Activated CD8-positive, alpha-beta memory T cell treated with anti-CD3 and anti-CD28 coated beads for 36 hours (primary cell): Measurements from ENCODE around the gene TFCP2. TPM values are rescaled to one million over a fixed set of nuclear protein-coding genes. Genes with fewer than 3 reads are reported as not detected.

Experiments
- CTCF ChIA-PET: fragments of 350-600 bp; sonication (Branson Sonifier 250); formaldehyde crosslinking; loops from one replicate; lab custom pipeline; 2021; ENCODE audit warnings: antibody characterized with exemption; lab: Charles Lee
- POLR2A ChIA-PET: fragments of 350-600 bp; sonication (Branson Sonifier 250); formaldehyde crosslinking; loops from one replicate; lab custom pipeline; 2021; ENCODE audit warnings: antibody characterized with exemption; lab: Charles Lee
- total RNA-seq, 2 experiments: library from RNA; stranded (reverse); gene quantifications; one replicate each; pipeline ENCODE4 v1.2.3, GENCODE V29; 2021

Gene TFCP2
- total RNA-seq, 2 experiments from 2014 or later: 37.4 to 39.5 TPM

GRCh38 chr12:51174501-51174900 lies 1.6 kb upstream of the TFCP2 start:
- ChIA-PET CTCF (no interaction called here), POLR2A (no interaction called here)

DNA sequence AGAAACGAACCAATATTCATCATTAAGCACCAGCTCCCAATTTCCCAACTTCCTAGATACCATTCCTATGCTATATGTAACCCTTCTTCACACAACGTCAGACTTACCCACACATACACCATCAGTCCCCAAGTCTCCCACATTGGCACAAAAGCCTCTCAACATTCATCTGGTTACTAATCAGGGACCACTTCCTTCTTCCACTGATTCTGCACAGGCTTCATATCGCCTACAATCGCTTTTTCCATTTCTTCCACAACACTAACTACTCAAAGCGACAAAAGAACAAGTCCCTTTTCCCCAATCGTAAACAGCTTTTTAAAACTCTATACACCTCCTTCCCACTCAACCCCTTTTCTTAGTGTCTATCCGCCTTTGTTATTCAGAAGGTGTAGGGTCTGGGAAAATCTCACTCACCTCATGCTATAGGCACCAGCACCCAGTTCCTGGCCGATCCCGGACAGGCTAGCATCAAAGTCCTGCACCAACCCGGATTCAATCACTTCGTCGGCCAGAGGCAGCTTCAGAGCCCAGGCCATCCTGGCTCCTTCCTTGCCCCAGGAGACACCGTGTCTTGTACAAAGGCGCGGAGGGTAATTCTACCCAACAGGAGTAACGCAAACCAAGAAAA lies 936 bp downstream of the TFCP2 start:
- ChIA-PET POLR2A (interaction anchor here (0.7 to 2.5 kb wide), 2 partner anchors 47 to 103 kb away, joined by 3 to 8 read pairs; no protein-coding TSS in a partner anchor), CTCF (no interaction called here)

DNA sequence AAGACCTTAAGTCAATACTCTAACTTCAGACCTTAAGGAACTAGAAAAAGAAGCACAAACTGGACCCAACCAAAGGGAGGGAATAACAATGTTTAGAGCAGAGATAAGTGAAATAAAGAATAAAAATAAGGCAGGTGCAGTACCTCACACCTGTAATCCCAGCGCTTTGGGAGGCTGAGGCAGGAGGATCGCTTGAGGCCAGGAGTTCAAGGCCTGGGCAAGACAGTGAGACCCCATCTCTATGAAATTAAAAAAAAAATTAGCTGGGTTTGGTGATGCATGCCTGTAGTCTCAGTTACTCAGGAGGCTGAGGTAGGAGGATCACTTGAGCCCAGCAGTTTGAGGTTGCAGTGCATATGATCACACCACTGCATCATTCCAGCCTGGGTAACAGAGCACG lies 9.1 kb downstream of the TFCP2 start:
- ChIA-PET POLR2A (no interaction called here), CTCF (no interaction called here)

DNA sequence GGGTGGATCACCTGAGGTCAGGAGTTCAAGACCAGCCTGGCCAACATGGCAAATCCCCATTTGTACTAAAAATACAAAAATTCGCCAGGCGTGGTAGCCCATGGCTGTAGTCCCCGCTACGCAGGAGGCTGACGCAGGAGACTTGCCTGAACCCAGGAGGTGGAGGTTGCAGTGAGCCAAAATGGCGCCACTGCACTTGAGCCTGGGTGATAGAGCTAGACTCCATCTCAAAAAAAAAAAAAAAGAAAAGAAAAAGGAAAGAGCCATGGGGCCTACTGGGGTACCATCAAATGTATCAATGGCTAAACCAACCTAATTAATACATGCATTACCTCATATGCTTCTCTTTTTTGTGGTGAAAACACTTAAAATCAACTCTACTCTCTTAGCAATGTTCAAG lies 10.7 kb downstream of the TFCP2 start:
- CTCF ChIA-PET: no interaction called here
- POLR2A ChIA-PET: no interaction called here

- CTCF ChIA-PET: no interaction called here
- POLR2A ChIA-PET: no interaction called here
Observed at GRCh38 chr12:51160814-51161459, 12.0 kb downstream of the TFCP2 start.

DNA sequence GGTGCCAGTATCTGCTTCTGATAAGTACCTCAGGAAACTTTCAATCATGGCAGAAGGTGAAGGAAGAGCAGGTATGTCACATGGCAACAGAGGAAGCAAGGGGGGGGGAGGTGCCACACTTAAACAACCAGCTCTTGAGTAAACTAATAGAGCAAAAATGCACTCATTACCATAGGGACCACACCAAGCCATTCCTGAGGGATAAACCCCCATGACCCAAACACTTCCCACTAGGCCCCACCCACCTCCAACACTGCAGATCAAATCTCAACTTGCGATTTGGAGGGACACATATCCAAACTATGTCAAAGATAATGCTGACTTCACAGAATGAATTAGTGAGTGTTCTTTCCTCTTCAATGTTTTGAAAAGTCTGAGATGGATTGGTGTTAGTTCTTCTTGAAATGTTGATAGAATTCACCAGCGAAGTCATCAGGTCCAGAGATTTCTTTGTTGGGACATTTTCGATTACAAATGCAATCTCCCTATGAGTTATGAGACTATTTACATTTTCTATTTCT lies 16.6 kb downstream of the TFCP2 start:
- ChIA-PET CTCF (no interaction called here), POLR2A (no interaction called here)

- ChIA-PET CTCF (no interaction called here), POLR2A (interaction anchor here (0.5 kb wide), 1 partner anchor 103 kb away, joined by 5 read pairs; no protein-coding TSS in a partner anchor)
Observed at GRCh38 chr12:51152953-51153352, 20.0 kb downstream of the TFCP2 start.

DNA sequence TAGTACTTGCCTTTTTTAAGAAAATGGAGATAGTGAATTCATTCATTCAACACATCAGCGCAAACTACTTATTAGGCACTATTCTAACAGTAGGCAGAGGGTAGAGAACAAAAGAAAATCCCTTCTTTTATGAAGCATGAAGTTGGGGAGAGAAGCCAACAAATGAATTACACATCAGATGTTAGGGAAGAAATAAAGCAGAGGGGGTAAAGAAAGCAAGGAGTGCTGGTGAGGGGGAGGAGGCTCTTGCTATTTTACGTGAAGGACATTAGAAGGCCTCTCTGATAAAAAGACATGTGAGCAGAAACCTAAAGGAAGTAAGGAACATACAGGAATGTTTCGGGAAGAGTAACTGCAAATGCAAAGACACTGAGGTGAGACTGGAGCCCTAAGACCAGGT lies 22.2 kb downstream of the TFCP2 start:
- ChIA-PET CTCF (no interaction called here), POLR2A (no interaction called here)

DNA sequence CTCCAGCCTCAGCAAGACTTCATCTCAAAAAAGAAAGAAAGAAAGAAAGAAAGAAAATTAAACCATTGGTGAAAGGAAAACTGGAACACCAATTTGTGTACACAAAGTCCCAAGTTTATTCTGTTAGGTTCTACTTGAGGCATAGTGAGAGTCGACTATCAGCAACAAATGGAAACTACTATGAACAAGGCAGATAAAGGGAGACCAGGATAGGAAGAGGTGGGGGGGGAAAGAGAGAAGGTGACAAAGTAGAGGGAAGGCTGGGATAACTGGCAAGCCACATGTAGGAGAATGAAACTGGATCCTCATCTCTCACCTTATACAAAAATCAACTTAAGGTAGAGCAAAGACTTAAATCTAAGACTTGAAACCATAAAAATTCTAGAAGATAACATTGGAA lies 25.6 kb downstream of the TFCP2 start:
- ChIA-PET POLR2A (no interaction called here), CTCF (no interaction called here)

DNA sequence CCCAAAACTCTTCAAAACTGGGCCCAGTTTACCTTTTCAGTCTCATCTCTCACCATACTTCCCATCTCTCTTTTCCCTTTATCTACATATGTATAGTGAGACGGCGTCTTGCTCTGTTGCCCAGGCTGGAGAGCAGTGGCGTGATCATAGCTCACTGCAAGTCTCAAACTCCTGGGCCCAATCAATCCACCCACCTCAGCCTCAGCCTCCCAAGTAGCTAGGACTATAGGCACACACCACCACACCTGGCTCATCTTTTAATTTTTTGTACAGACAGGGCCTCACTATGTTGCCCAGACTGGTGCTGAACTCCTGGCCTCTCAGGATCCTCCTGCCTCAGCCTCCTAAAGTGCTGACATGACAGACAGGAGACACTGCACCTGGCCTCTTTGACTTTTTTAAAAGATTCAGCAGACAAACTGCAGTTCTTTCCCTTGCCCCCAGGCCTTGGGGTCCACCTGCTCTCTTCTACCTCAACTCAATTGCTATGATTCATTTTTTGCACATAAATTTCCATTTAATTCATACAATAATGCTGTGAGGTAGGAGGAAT lies 33.6 kb downstream of the TFCP2 start:
- POLR2A ChIA-PET: no interaction called here
- CTCF ChIA-PET: no interaction called here

- POLR2A ChIA-PET: no interaction called here
- CTCF ChIA-PET: no interaction called here
Observed at GRCh38 chr12:51132693-51133092, 40.2 kb downstream of the TFCP2 start.

GRCh38 chr12:51131745-51132521 lies 41.0 kb downstream of the TFCP2 start:
- CTCF ChIA-PET: interaction anchor here (0.8 kb wide), 1 partner anchor 257 kb away, joined by 3 read pairs; no protein-coding TSS in a partner anchor
- POLR2A ChIA-PET: no interaction called here

DNA sequence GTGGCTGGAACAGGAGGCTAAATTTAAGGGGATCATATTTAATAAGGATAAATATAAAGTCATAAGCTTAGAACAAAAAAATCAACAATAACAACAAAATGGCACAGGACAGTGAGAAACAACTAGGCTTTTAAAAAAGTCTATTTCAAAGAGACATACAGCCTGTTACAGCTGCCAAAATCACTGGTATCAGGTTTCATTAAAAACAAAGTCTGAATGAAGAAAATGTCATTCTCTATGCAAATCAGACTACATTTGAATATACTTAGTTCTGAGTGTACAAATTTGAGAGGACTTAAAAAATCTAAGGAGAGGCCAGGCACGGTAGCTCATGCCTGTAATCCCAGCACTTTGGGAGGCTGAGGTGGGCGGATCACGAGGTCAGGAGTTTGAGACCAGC lies 44.0 kb downstream of the TFCP2 start:
- CTCF ChIA-PET: interaction anchor here (0.7 kb wide), 1 partner anchor 532 kb away, joined by 4 read pairs; no protein-coding TSS in a partner anchor
- POLR2A ChIA-PET: interaction anchor here (0.6 kb wide), 1 partner anchor 310 kb away, joined by 3 read pairs; no protein-coding TSS in a partner anchor

DNA sequence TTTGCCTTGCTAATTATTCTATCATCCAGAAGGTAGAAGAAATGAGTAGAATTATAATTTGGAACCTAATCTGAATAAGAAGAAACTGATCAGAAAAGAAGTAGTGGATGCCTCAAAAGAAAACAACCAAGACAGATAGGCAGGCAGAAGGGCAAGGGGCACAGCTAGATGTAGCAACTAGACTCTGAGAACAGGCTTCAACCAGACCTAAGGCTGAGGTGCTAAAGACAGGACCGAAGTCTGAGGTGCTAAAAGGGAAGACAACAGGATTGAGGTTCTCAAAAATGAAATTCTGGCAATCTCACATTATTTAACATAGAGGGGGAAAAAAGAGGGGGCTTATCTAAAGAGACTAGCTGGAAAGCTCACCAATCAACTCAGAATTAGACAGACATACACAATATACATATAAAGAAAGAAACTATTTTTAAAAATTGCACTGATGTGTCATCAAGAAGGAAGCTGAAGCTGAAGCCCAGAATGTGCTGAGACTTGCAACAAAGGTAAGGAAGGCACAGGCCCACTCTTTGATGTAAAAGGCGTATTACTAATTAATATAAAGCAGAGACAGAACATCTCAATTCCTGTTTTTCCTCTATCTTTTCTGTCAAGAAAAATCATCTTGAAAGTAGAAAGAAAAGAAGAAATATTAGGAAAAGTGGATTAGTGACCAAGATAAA lies 45.7 kb downstream of the TFCP2 start:
- POLR2A ChIA-PET: no interaction called here
- CTCF ChIA-PET: no interaction called here

GRCh38 chr12:51126297-51126696 lies 46.6 kb downstream of the TFCP2 start:
- ChIA-PET POLR2A (no interaction called here), CTCF (no interaction called here)

DNA sequence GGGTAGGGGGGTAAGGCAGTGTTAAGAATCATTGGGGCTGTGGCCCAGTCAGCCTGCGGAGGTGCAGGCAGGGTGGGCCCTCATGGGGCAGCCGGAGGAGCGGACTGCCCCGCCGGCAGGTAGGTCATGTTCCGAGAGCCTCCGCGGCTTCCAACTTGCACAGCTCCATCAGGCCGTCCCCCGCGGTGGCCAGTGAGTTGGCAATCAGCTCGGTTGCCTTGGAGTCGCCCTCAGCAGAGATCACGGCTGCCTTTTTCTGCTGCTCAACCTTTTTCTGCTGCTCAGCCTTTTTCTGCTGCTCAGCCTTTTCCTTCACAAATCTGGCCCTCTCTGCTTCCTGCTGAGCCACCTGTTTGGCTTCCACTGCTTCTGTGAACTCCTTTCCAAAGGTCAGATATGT lies 48.4 kb downstream of the TFCP2 start:
- ChIA-PET CTCF (interaction anchor here (0.6 kb wide), 1 partner anchor 763 kb away, joined by 3 read pairs; no protein-coding TSS in a partner anchor), POLR2A (no interaction called here)

DNA sequence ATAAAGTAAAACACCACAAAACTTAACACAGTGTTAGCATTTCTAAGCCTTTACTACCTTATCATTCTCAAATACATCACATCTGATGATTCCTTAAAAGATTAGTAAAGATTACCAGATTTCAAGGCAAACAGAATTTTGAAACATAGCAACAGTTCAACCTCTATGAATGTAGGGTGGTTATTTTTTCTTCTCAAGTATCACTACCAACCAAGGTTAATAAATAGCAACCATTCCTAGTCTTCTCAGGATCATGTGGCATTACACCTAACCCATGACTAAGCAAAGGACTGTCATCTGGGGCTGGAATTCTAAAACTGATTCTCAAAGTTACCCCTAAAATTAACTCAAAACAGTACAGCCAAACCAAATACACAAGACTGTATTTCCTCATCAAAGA lies 50.1 kb downstream of the TFCP2 start:
- CTCF ChIA-PET: no interaction called here

GRCh38 chr12:51118706-51119105 lies 54.2 kb downstream of the TFCP2 start:
- ChIA-PET CTCF (no interaction called here), POLR2A (no interaction called here)

More for the DNA sequence above, 50.1 kb downstream of the TFCP2 start:
- POLR2A ChIA-PET: no interaction called here

- ChIA-PET CTCF (no interaction called here), POLR2A (no interaction called here)
Observed at GRCh38 chr12:51115533-51115932, 57.4 kb downstream of the TFCP2 start.
